HUES48 (cell line): Measurements from ENCODE around the gene METAP2.
"Not testable (repeated sequence)": the region's sequence is repeated elsewhere in the genome, so short reads cannot be mapped to it uniquely, and the experiment has no call there.

Source experiments
- H3K27ac ChIP-seq: one replicate; pipeline ENCODE4 v1.7.0; 2013; ENCODE audit warnings: low read depth, low read length, inconsistent platforms
- H3K27me3 ChIP-seq: 2 replicates; pipeline ENCODE4 v1.6.1; 2013; ENCODE audit warnings: mild to moderate bottlenecking, low read length; ENCODE audit not compliant: control insufficient read depth, insufficient read depth
- H3K36me3 ChIP-seq: 2 replicates; pipeline ENCODE4 v1.6.1; 2013; ENCODE audit warnings: low read length; ENCODE audit not compliant: control insufficient read depth, insufficient read depth
- H3K4me1 ChIP-seq: 2 replicates; pipeline ENCODE4 v1.6.1; 2013; ENCODE audit warnings: mild to moderate bottlenecking, low read length; ENCODE audit not compliant: control insufficient read depth, insufficient read depth
- H3K4me3 ChIP-seq: 2 replicates; pipeline ENCODE4 v1.5.1; 2013; ENCODE audit warnings: mild to moderate bottlenecking, low read depth, low read length
- H3K9ac ChIP-seq: 2 replicates; pipeline ENCODE4 v1.6.1; 2013; ENCODE audit warnings: mild to moderate bottlenecking, low read depth, low read length, moderate library complexity
- H3K9me3 ChIP-seq: 2 replicates; pipeline ENCODE4 v1.6.1; 2013; ENCODE audit warnings: low read length; ENCODE audit not compliant: control insufficient read depth, insufficient read depth

METAP2 gene

DNA sequence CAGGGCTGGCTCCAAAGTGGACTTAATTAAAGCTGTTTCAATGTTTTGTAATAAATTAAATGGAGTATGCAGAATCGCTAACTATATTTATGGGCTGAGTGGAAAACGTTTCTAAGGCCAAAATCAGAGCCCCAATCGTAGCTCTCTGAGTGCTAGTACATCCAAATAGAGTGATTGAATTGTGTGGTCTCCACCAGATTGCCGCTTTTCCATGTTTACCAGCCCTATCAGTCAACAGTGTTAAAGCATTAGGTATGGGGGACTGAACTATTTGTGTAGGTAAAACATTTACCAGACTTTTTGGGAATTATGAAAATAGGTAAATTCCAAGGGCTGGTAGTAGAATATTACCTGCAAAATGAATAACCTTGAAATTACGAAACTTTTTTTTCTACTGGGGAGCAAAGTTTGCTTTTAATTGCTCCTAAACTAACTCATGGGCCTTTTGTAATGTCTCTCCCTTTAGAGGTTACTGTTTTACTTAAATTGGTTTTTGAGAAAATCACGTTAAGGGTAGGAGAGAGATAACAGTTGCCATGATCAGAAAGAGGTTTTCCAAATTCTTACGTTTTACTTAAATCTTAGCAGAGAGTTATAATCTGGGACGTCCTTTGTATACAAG is 28.0 kb upstream of the METAP2 start:
- Histone ChIP-seq H3K36me3 (no peaks in the 10 kb centered on the region), H3K9ac (no peak overlapping the region), H3K27ac (no peak overlapping the region), H3K9me3 (no peaks in the 10 kb centered on the region), H3K4me1 (peaks cover 17% of the 10 kb centered on the region), H3K27me3 (peaks cover 11% of the 10 kb centered on the region), H3K4me3 (peak overlapping the region; percentile 54)

DNA sequence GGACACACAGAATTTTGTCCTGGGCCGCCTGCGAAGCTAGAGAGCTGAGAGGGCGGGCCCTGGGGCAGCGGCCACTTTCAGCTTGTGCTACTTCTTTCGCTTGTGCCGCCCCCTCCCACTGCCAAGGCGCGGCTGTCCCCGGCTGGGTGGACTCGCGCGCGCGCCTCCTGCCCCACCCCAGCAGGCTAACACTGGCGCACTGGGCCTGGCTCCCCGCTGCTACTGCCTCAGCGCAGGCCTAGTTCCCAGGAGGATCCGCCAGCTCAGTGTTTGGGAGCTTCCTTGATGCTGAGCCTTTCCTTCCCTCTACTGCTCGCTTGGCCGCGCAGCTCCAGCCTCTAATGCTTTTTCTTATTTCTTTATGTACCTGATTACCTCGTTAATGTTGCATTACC is 27.4 kb upstream of the METAP2 start:
- H3K27me3 ChIP-seq = peaks cover 11% of the 10 kb centered on the region
- peak overlapping the region; percentile 54 for H3K4me3 ChIP-seq
- H3K36me3 ChIP-seq = no peaks in the 10 kb centered on the region
- H3K4me1 ChIP-seq = peaks cover 17% of the 10 kb centered on the region
- no peak overlapping the region for H3K9ac ChIP-seq
- H3K27ac ChIP-seq = peak overlapping the region; percentile 24
- H3K9me3 ChIP-seq = no peaks in the 10 kb centered on the region

DNA sequence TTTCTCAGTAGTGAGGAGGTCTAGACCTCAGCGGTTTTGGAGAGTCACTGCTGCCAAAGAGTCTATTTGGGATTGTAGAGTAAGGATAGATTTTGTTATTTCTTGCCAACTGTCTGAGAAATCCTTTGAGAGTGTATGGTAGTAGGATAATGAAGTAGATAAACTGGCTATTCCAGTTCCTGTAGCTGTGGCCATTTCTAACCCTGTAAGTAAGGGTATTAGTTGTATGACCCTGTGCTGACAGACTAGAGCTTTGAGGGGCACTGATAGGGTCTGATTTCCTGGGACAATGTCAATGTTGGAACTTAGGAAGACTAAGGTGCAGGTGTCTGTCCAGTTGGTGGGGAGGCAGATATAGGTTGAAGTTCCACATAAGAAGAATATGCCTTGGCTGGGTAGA is 24.3 kb upstream of the METAP2 start:
- not testable (repeated sequence) for H3K9me3 ChIP-seq, H3K9ac ChIP-seq, H3K36me3 ChIP-seq, H3K4me3 ChIP-seq, H3K27ac ChIP-seq, H3K4me1 ChIP-seq
- peaks cover 11% of the 10 kb centered on the region for H3K27me3 ChIP-seq

DNA sequence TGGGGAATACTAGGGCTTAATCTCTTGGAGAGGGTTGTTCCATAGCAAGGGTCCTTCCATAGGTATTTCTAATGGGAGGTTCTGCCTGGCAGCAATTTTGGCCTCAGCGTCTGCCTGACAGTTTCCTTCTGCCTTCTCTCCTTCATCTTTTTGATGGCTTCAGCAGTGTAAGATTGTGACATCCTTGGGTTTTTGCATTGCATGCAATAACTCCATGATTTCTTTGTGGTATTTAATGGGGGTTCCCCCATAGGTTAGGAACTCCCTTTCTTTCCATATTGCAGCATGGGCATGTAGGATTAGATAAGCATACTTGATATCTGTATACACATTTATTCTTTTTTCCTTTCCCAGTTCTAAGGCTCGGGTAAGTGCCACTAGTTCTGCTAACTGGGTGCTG is 21.5 kb upstream of the METAP2 start:
- H3K4me1 ChIP-seq, H3K4me3 ChIP-seq, H3K27ac ChIP-seq, H3K27me3 ChIP-seq, H3K9ac ChIP-seq, H3K9me3 ChIP-seq, H3K36me3 ChIP-seq: not testable (repeated sequence)

DNA sequence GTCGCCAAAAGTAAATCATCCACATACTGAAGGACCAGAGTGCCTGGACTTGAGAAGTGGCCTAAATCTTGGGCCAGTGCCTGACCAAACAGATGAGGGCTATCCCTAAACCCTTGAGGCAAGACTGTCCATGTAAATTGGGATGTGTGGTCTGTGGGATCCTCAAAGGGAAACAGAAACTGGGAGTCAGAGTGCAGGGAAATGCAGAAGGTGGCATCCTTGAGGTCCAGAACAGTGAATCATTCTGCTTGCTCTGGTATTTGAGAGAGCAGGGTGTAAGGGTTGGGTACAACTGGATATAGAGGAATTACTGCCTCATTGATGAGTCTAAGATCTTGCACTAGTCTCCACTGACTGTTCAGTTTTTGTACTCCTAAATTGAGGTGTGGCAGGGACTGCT is 20.1 kb upstream of the METAP2 start:
- not testable (repeated sequence) for H3K27me3 ChIP-seq, H3K4me3 ChIP-seq, H3K4me1 ChIP-seq, H3K27ac ChIP-seq, H3K9ac ChIP-seq, H3K36me3 ChIP-seq
- H3K9me3 ChIP-seq = peaks cover 14% of the 10 kb centered on the region

DNA sequence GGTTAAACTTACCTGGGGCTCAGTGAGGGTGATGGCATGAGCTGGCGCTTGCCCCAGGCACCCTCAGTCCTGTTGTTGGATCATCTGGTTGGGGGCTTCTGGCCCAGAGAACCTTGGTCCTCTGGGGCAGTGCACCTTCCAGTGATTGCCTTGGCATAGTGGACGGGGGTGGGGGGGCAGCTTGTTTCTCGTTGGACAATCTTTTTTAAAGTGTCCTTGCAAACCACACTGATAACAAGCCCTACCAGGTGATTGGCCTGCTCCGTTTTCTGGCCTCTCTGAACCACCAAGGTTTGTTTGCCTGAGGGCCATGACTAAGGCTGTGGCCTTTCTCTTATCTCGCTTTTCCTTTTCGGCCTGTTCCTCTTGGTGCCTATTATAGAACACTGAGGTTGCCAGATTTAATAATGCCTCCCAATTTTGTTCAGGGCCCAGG is 19.2 kb upstream of the METAP2 start:
- peaks cover 14% of the 10 kb centered on the region for H3K9me3 ChIP-seq
- not testable (repeated sequence) for H3K36me3 ChIP-seq, H3K27me3 ChIP-seq, H3K4me3 ChIP-seq, H3K27ac ChIP-seq, H3K4me1 ChIP-seq, H3K9ac ChIP-seq

DNA sequence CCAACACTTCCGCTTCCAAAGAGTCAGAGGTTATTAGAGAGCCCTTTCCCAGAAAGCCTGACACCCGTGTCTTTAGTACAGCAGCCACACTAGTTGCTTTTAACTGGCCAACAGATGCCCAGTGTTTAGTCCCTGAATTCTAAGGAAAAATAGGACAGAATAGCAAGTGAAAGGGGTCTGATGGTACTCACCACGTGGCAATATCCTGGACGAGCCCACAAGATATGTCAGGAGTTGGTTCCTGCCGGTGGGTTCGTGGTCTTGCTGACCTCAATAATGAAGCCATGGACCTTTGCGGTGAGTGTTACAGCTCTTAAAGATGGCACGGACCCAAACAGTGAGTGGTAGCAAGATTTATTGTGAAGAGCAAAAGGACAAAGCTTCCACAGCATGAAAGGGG is 16.3 kb upstream of the METAP2 start:
- H3K27me3 ChIP-seq, H3K27ac ChIP-seq, H3K9ac ChIP-seq, H3K36me3 ChIP-seq, H3K4me1 ChIP-seq, H3K4me3 ChIP-seq: not testable (repeated sequence)
- peaks cover 14% of the 10 kb centered on the region for H3K9me3 ChIP-seq

DNA sequence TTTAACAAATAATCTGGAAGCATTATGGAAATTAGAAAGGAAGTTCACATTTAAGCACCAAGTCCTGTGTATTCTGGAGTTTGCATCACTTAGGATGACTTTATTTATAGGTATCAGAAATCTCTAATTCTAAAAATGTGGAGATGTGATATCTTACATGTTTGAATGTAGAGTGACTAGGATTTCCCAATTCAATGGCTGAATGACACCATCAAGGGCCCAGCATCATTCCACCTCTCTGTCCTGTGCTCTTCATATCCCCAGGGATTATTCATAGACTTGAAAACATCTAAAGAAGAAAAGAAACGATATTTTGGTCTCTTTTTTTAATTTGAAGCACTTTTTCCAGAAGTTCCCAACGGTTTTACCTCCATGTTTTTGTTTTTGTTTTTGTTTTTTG is 15.2 kb upstream of the METAP2 start:
- no peak overlapping the region for H3K9ac ChIP-seq
- H3K9me3 ChIP-seq = peaks cover 14% of the 10 kb centered on the region
- no peak overlapping the region for H3K4me3 ChIP-seq
- no peaks in the 10 kb centered on the region for H3K27me3 ChIP-seq
- no peaks in the 10 kb centered on the region for H3K4me1 ChIP-seq
- H3K27ac ChIP-seq = no peak overlapping the region
- no peaks in the 10 kb centered on the region for H3K36me3 ChIP-seq

DNA sequence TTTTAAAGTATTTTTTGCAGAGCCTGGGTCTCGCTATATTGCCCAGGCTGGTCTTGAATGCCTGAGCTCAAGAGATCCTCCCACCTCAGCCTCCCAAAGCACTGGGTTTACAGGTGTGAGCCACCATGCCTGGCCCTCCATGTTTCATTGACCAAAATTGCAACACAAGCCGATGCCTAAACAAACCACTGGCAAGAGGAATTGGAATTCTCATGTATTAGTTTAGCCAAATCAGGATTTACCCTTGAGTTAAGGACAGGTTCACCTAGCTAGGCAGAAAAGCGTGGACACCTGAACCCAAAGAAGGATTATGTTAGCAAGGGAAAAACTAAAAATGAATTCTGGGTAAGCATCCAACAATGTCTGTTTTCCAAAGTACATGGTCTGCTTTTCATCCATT is 14.6 kb upstream of the METAP2 start:
- Histone ChIP-seq H3K9me3 (peaks cover 14% of the 10 kb centered on the region), H3K4me1 (no peaks in the 10 kb centered on the region), H3K27ac (no peak overlapping the region), H3K36me3 (no peaks in the 10 kb centered on the region), H3K9ac (no peak overlapping the region), H3K4me3 (no peak overlapping the region), H3K27me3 (no peaks in the 10 kb centered on the region)

DNA sequence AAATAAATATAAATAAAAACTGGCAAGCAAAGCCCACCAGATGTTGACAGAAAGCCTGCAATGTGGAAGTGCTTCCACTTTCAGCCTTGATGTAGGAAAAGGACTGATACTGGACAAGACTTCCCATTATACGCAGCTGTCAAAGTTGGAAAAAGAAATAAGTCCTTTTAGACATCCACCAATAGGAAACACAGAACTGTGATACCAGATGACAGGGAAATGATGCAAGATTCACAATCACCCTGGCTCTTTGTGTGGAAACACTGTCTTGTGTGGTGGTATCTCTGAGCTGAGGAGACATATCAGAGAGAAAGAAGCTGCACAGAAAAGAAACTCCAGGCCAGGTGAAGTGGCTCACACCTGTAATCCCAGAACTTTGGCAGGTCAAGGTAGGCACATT is 13.8 kb upstream of the METAP2 start:
- H3K36me3 ChIP-seq = no peaks in the 10 kb centered on the region
- peaks cover 14% of the 10 kb centered on the region for H3K9me3 ChIP-seq
- no peak overlapping the region for H3K4me3 ChIP-seq
- no peak overlapping the region for H3K9ac ChIP-seq
- H3K27ac ChIP-seq = no peak overlapping the region
- no peaks in the 10 kb centered on the region for H3K27me3 ChIP-seq
- H3K4me1 ChIP-seq = no peaks in the 10 kb centered on the region

DNA sequence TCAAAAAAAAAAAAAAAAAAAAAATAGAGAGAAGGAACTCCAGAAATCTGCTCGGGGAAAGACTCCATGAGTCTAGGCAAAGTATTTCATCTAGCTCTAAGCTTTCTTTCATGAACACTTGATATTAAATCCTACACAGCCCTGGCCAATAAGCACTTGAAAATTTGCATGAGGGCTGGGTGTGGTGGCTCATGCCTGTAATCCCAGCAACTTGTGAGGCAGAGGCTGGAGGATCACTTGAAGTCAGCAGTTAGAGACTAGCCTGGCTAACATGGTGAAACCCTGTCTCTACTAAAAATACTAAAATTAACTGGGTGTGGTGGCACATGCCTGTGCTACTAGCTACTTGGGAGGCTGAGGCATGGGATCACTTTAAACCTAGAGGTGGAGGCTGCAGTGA is 13.1 kb upstream of the METAP2 start:
- H3K27me3 ChIP-seq = no peaks in the 10 kb centered on the region

DNA sequence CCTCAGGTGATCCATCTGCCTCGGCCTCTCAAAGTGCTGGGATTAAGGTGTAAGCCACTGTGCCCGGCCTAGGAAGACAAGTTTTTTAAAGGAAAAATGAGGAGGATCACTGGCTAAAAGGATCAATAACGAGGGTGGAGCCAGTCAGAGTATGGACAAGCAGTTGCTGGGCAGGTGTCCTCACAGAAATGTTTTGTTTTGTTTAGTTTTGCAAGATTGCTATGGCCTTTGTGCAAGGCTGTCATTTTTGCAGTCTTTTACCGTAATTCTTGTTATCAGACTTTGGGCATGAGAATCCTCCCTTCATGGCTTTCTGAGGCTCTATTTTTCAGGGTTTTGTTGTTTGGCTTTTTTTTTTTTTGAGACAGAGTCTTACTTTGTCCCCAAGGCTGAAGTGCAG is 11.9 kb upstream of the METAP2 start:
- Histone ChIP-seq H3K4me3 (no peak overlapping the region), H3K9ac (no peak overlapping the region), H3K9me3 (peaks cover 14% of the 10 kb centered on the region), H3K27ac (no peak overlapping the region), H3K36me3 (no peaks in the 10 kb centered on the region), H3K27me3 (no peaks in the 10 kb centered on the region), H3K4me1 (no peaks in the 10 kb centered on the region)

More for the DNA sequence above, 13.1 kb upstream of the METAP2 start:
- Histone ChIP-seq H3K9ac (no peak overlapping the region), H3K9me3 (peaks cover 14% of the 10 kb centered on the region), H3K36me3 (no peaks in the 10 kb centered on the region), H3K4me1 (no peaks in the 10 kb centered on the region), H3K4me3 (no peak overlapping the region), H3K27ac (no peak overlapping the region)
